GM12801 (cell line): ENCODE results near the gene SYNPO.

Experiments
- CTCF ChIP-seq: IDR thresholded peaks from one replicate; pipeline ENCODE4 v1.5.1; 2011; ENCODE audit warnings: control low read depth; ENCODE audit not compliant: insufficient read length; ENCODE audit errors: extremely low read depth

The SYNPO gene

GRCh38 chr5:150615141-150615699, 25.2 kb upstream of the SYNPO start:
- TF ChIP-seq CTCF, result no peak

- no peak for TF ChIP-seq CTCF
Observed at GRCh38 chr5:150616024-150616470, 24.4 kb upstream of the SYNPO start.

GRCh38 chr5:150616506-150616905, 24.0 kb upstream of the SYNPO start:
- TF ChIP-seq CTCF, result no peak

GRCh38 chr5:150618163-150618562, 22.3 kb upstream of the SYNPO start:
- TF ChIP-seq CTCF, result no peak

- no peak for TF ChIP-seq CTCF
Observed at GRCh38 chr5:150618588-150619281, 21.7 kb upstream of the SYNPO start.

- TF ChIP-seq CTCF, result no peak
Observed at GRCh38 chr5:150619359-150620230, 20.9 kb upstream of the SYNPO start.

- TF ChIP-seq CTCF, result no peak
Observed at GRCh38 chr5:150621301-150621700, 19.2 kb upstream of the SYNPO start.
